GM19455 (cell line): ENCODE data around the gene CPLX4.

Source experiments
- ATAC-seq: cut with Tn5 transposase; IDR thresholded peaks from one replicate; pipeline ENCODE4 v1.9.1; 2021; ENCODE audit not compliant: unreplicated experiment

The CPLX4 gene

GRCh38 chr18:59308248-59308937 is 10.1 kb downstream of the CPLX4 start:
- ATAC-seq = peak; percentile 91

- ATAC-seq = no peak
Measured at GRCh38 chr18:59306640-59307039, 11.8 kb downstream of the CPLX4 start.

- ATAC-seq = no peak
Measured at GRCh38 chr18:59305295-59305694, 13.2 kb downstream of the CPLX4 start.

- ATAC-seq = no peak
Measured at GRCh38 chr18:59303656-59304195, 14.7 kb downstream of the CPLX4 start.

- ATAC-seq = no peak
Measured at GRCh38 chr18:59303006-59303405, 15.4 kb downstream of the CPLX4 start.

GRCh38 chr18:59301929-59302328 is 16.5 kb downstream of the CPLX4 start:
- ATAC-seq = no peak

GRCh38 chr18:59300676-59301285 is 17.7 kb downstream of the CPLX4 start:
- ATAC-seq = no peak

DNA sequence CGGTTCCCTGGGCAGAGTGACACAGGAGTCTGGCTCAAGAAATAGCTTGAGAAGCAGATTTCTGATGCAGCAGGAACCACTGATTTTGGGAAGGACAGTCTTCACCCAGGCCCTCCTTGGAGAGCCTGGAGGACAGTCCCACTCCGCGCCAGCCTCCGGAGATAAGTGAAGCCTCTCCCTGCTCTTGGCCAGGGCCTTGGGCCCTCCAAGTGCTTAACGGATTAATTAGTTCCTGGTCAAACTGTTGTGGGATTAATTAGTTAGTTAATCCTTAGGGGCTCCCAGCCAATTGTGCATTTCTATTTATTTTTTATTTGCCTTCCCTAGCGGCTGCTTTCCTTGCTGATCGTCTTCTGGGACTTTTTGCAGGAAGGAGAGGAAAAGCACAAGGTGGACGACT is 19.6 kb downstream of the CPLX4 start:
- no peak for ATAC-seq

- no peak for ATAC-seq
Measured at GRCh38 chr18:59293317-59293716, 25.1 kb downstream of the CPLX4 start.

- no peak for ATAC-seq
Measured at GRCh38 chr18:59286341-59286740, 32.1 kb downstream of the CPLX4 start.

- ATAC-seq = no peak
Measured at GRCh38 chr18:59282341-59282740, 36.1 kb downstream of the CPLX4 start.

DNA sequence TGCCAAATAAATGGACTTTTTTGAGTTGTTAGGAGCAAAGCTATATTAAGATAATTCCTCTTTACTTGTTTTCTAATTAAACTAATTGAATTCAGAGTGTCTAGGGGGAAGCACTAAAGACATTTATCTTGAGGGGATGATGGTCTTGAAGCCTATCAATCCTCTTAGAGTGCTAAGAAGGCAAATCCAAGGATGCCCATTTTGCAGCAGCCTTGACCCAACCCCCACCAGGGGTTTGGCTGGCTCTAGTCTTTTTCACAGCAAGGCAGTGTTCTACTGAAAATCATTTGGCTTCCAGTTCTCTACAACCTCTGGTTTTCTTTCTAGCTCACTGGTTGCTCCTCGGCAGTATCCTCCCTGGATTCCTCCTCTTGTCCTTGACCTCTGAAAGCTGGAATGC is 38.7 kb downstream of the CPLX4 start:
- ATAC-seq = no peak

DNA sequence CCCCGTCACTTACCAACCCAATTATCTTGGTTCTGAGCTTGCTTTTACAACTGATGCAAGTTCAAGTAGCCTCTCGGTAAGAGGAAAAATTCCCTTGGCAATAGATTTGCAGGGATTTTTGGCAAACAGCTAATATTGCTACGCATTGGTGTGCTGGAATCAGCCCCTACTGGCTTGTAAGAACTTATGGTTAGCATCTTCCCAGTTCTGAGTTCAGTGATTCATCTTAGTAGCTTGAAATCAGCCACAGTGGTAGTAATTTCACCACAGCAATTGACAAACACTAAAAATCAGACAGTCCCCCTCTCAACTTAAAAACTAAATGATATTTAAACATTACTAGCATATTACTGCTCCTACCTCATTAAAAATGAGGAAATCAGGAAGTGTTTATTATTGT is 39.3 kb downstream of the CPLX4 start:
- no peak for ATAC-seq

DNA sequence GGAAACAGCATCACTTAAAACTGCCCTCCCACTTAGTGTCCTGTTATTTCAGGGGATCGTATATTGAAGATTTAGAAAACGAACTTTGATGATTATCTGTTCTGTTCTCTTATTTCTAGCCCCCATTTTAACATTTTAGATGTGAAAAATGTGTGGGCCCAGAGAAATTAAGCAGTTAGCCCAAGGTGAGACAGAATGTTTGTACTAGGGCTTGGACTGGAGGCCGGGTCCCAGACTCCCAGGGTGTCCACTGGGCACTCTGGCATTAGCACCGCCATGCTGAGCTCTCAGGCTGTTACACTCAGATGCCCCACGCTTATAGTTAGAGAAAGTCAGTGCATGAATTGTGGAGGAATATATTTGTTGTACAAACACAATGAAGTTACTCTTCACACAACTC is 39.7 kb downstream of the CPLX4 start:
- ATAC-seq = no peak

DNA sequence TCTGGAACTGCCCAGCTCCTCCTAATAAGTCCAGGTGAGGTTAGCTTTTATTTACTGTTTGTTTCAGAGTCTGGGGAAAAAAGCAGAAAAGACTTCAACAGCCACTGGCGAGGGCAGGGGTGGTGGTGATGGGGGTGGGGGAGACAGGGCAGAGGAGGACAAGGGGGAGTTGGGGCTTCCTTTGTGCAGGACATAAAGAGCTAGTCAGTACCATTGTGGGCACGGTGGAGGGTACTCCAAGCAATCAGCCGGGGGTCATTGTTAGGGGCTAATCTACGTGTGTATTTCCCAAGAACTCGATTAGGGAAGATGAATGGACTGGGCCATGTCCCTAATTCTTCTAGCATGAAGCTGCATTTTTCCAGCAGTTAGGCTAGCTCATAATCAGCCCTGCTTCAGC is 42.4 kb downstream of the CPLX4 start:
- ATAC-seq = no peak

DNA sequence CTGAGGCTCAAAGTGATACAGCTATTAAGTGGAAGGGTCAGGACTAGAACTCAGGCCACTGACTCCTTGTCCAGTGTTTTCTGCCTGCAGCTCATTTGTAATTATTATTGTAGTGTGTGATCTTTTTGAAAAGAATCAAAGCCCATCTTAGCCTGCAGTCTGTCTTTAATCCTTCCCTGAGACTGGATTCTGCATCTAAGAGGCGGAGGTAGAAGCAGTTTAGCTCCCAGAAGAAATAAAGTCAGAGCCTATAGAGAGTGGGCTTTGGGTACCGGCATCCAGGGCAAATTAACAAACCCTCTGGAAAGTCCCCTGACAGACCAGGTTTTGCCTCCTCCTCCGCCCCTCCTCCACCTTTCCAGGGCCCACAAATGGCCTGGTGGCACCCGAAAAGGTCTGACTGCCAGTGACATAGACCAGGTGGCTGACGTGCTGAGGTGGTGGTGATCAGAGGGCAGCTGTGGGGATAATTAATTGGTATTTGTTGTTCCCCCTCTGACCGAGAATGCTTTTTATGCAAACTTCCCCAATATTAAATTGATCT is 43.0 kb downstream of the CPLX4 start:
- no peak for ATAC-seq

- no peak for ATAC-seq
Measured at GRCh38 chr18:59274533-59274928, 43.9 kb downstream of the CPLX4 start.

DNA sequence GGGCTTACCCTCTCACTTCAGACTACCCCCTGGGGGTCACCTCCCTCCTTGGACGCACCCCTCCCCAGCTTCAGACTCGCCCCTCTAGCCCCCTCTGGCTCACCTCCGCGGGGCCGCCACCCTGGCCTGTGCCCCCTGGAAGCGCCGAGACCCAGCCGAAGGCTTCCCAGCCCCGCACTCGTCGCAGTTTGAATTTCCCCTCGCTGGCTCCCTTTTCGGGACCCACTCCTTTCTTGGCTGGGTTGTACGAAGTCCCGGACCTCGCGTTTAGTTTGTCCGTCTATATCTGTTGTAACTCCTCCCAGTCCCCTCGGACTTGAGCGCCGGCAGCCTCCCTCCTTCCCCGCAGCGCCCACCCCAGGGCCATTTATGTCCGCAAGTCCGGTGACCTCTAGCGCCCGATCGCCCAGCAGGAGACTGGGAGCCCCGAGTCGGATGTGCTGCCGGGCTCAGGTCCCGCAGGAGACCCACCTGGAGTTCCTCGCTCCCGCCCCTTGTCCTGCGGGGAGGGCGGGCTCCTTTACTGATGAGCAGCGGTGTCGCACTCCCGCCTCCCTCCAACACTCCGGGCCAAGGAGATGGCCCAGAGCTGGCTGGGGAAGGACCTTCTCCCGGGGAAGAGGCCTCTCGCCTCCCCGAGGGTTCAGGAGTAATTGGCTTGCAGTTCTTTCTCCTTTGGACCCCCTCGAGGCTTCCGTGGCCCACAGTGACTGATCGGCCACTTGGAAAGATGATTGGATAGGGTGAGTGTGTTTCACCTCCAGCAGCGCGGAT is 44.5 kb downstream of the CPLX4 start:
- no peak for ATAC-seq

DNA sequence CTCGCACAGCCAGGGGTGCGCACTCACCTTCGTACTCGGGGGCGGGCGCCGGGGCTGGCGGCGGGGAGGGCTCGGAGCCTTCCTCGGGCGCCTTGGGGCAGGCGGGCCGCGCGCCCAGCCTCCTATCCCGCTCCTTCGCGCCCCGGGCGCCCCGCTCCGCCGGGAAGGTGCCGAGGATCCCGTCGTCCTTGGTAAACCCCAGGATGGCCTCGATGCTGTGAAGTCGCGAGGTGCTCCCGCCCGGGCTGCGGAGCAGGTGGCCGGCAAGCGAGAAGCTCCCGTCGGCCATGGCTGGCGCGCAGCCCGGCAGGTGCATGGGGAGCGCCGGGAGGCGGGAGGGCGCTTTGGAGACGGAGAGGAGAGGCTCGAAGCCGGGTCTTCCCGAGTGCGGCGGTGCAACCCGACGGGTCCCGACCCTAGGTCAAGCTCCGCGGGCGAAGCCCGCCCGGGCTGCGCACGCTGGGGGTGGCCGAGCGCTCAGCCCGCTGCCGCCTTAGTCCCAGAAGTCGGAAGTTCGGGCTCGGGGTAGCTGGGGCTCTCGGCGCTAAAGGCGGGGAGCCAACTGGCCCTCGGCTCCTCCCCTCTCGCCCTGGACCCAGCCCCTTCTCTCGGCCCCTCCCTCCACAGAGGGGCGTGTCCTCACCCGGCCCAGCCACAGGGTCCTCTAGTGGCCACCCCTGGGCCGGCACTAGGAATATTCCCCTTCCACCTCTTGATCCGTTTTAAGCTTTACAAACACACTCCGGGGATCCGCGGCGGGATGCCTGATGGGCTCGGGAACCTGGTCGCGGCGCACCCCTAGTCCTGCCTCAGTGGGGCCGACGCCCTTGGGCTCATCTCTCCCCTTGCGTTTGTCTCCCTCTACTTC is 45.3 kb downstream of the CPLX4 start, which contains the start of gene RAX:
Gene RAX, minus strand, starts transcription at position 564 of the 868 bp plus-strand sequence. Its CDS starts 248 bp downstream, at position 316.
- no peak for ATAC-seq

DNA sequence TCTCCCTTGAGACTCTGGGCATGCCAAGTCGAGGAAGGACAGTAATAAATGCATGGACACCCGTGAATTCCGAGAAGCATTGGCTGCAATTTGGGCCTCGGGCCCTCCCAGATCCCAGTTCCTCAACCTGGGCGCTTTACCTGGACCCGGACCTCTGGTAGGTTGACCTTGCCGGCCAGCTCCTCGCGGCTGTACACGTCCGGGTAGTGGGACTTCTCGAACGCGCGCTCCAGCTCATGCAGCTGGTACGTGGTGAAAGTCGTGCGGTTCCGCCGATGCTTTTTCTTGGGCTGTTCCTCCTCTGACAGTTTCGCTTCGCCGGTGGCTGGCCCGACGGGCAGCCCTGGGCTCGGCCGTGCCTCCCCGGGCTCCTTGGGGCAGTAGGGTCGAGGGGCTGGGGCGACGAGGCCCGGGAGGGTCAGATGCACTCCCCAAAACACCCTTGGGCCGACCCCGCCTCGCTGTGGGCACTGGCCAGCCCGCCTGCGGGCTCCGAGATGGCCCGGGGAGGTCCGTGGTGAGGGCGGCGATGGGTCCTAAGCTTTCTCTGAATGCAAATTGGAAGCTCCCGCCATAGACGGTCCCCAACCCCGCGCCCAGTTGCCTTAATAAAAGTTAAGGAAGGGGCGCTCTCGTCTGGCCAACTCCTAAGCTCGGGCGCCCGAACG is 46.1 kb downstream of the CPLX4 start:
- ATAC-seq = no peak
